HG02763 (cell line): ENCODE measurements around the gene BPIFA2.
"Not testable (repeated sequence)": the region's sequence is repeated elsewhere in the genome, so short reads cannot be mapped to it uniquely, and the experiment has no call there.

Experiments
- ATAC-seq: cut with Tn5 transposase; IDR thresholded peaks from one replicate; pipeline ENCODE4 v1.9.1; 2021; ENCODE audit warnings: mild to moderate bottlenecking, moderate library complexity; ENCODE audit not compliant: unreplicated experiment

BPIFA2 gene

GRCh38 chr20:33159713-33160112, 8.2 kb upstream of the BPIFA2 start:
- ATAC-seq, result no peak

GRCh38 chr20:33160681-33161080, 7.3 kb upstream of the BPIFA2 start:
- no peak for ATAC-seq

- no peak for ATAC-seq
Measured at GRCh38 chr20:33162313-33162712, 5.6 kb upstream of the BPIFA2 start.

- no peak for ATAC-seq
Measured at GRCh38 chr20:33162753-33163152, 5.2 kb upstream of the BPIFA2 start.

GRCh38 chr20:33163856-33164762, 3.9 kb upstream of the BPIFA2 start:
- no peak for ATAC-seq

GRCh38 chr20:33164763-33165095, 3.2 kb upstream of the BPIFA2 start:
- ATAC-seq, result no peak

GRCh38 chr20:33165416-33166055, 2.4 kb upstream of the BPIFA2 start:
- ATAC-seq, result no peak

GRCh38 chr20:33166533-33167113, 1.3 kb upstream of the BPIFA2 start:
- ATAC-seq, result no peak

GRCh38 chr20:33169176-33169794, 1.3 kb downstream of the BPIFA2 start:
- no peak for ATAC-seq

GRCh38 chr20:33172781-33173180, 4.8 kb downstream of the BPIFA2 start:
- no peak for ATAC-seq

GRCh38 chr20:33175123-33175522, 7.2 kb downstream of the BPIFA2 start:
- ATAC-seq, result no peak

- no peak for ATAC-seq
Measured at GRCh38 chr20:33176101-33176500, 8.1 kb downstream of the BPIFA2 start.

GRCh38 chr20:33177866-33178265, 9.9 kb downstream of the BPIFA2 start:
- no peak for ATAC-seq

GRCh38 chr20:33178726-33179125, 10.8 kb downstream of the BPIFA2 start:
- no peak for ATAC-seq

- no peak for ATAC-seq
Measured at GRCh38 chr20:33180169-33180568, 12.2 kb downstream of the BPIFA2 start.

- no peak for ATAC-seq
Measured at GRCh38 chr20:33181482-33182093, 13.6 kb downstream of the BPIFA2 start.

GRCh38 chr20:33183312-33183711, 15.4 kb downstream of the BPIFA2 start:
- no peak for ATAC-seq

- ATAC-seq, result not testable (repeated sequence)
Measured at GRCh38 chr20:33185031-33185590, 17.2 kb downstream of the BPIFA2 start.

- no peak for ATAC-seq
Measured at GRCh38 chr20:33187491-33187890, 19.5 kb downstream of the BPIFA2 start.

- ATAC-seq, result no peak
Measured at GRCh38 chr20:33188421-33188820, 20.5 kb downstream of the BPIFA2 start.

- no peak for ATAC-seq
Measured at GRCh38 chr20:33191484-33191883, 23.5 kb downstream of the BPIFA2 start.
